ENCODE measurements around the gene C4A.
"Not testable (repeated sequence)": the region's sequence is repeated elsewhere in the genome, so short reads cannot be mapped to it uniquely, and the experiment has no call there.

DNA sequence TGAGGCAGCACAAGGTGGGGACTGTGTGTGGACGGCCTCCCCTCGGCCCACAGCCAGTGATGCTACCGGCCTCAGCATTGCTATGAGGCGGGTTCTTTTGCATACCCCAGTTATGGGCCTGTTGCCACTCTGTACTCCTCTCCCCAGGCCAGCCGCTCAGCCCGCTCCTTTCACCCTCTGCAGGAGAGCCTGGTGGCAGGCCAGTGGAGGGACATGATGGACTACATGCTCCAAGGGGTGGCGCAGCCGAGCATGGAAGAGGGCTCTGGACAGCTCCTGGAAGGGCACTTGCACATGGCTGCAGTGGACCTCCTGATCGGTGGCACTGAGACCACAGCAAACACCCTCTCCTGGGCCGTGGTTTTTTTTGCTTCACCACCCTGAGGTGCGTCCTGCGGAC is 25.2 kb downstream of the C4A start:
- not testable (repeated sequence) for TF ChIP-seq TCF7L2 (IDR thresholded peaks at IDR 0.05; ENCODE audit: low read depth, low read length); CTCF (IDR thresholded peaks at IDR 0.05); POLR2AphosphoS5 (IDR thresholded peaks at IDR 0.05; ENCODE audit: low read depth, low read length)
